GM12891 (cell line): ENCODE measurements around the gene CD163.
"Not testable (repeated sequence)": the region's sequence is repeated elsewhere in the genome, so short reads cannot be mapped to it uniquely, and the experiment has no call there.

Experiments
- PAX5 ChIP-seq: IDR thresholded peaks from 2 replicates; pipeline ENCODE4 v1.6.1; 2011; ENCODE audit warnings: low read length, moderate library complexity, mild to moderate bottlenecking; ENCODE audit not compliant: insufficient read depth, severe bottlenecking
- POLR2A ChIP-seq: IDR thresholded peaks from 2 replicates; pipeline ENCODE4 v1.6.1; 2011; ENCODE audit warnings: low read depth, low read length, control low read depth
- POLR2AphosphoS5 ChIP-seq: IDR thresholded peaks from 2 replicates; pipeline ENCODE4 v1.6.1; 2011; ENCODE audit warnings: low read depth, low read length, control low read depth
- TAF1 ChIP-seq: IDR thresholded peaks from 2 replicates; pipeline ENCODE4 v1.6.1; 2011; ENCODE audit warnings: low read depth, low read length, control low read depth

GRCh38 chr12:7437494-7437893, 66.1 kb downstream of the CD163 start:
- not testable (repeated sequence) for TF ChIP-seq POLR2A, TAF1, POLR2AphosphoS5, PAX5
